GM18526 (cell line): ENCODE measurements around the gene TOR1A.

Experiments used
- POLR2A ChIP-seq: IDR thresholded peaks from 3 replicates; pipeline ENCODE4 v1.6.1; 2011; ENCODE audit not compliant: insufficient read length; ENCODE audit errors: extremely low read depth

The TOR1A gene

GRCh38 chr9:129860653-129861446, 36.9 kb upstream of the TOR1A start:
- no peak for TF ChIP-seq POLR2A

- TF ChIP-seq POLR2A: no peak
Measured at GRCh38 chr9:129858167-129858962, 34.4 kb upstream of the TOR1A start.

GRCh38 chr9:129857207-129857606, 33.3 kb upstream of the TOR1A start:
- TF ChIP-seq POLR2A: no peak

GRCh38 chr9:129854588-129855110, 30.7 kb upstream of the TOR1A start:
- TF ChIP-seq POLR2A: no peak

GRCh38 chr9:129853614-129854013, 29.7 kb upstream of the TOR1A start:
- TF ChIP-seq POLR2A: no peak

GRCh38 chr9:129852579-129852978, 28.6 kb upstream of the TOR1A start:
- no peak for TF ChIP-seq POLR2A

- TF ChIP-seq POLR2A: no peak
Measured at GRCh38 chr9:129851821-129852220, 27.9 kb upstream of the TOR1A start.

GRCh38 chr9:129850821-129851550, 27.1 kb upstream of the TOR1A start:
- TF ChIP-seq POLR2A: no peak

GRCh38 chr9:129849901-129850300, 26.0 kb upstream of the TOR1A start:
- TF ChIP-seq POLR2A: no peak

GRCh38 chr9:129848712-129849441, 24.9 kb upstream of the TOR1A start:
- TF ChIP-seq POLR2A: no peak

- TF ChIP-seq POLR2A: no peak
Measured at GRCh38 chr9:129845373-129845772, 21.4 kb upstream of the TOR1A start.

- no peak for TF ChIP-seq POLR2A
Measured at GRCh38 chr9:129841071-129841470, 17.1 kb upstream of the TOR1A start.

- TF ChIP-seq POLR2A: no peak
Measured at GRCh38 chr9:129840034-129840433, 16.1 kb upstream of the TOR1A start.

GRCh38 chr9:129839324-129840023, 15.5 kb upstream of the TOR1A start:
- no peak for TF ChIP-seq POLR2A
